DLD1 (cell line): ENCODE results near the gene MGST3.
"Not testable (repeated sequence)": the region's sequence is repeated elsewhere in the genome, so short reads cannot be mapped to it uniquely, and the experiment has no call there.

Experiments used
- in situ Hi-C: cut with HindIII; loops from 2 replicates; pipeline ENCODE4 v1.10.0; 2017; ENCODE audit warnings: low sequenced_read_pairs

The MGST3 gene

DNA sequence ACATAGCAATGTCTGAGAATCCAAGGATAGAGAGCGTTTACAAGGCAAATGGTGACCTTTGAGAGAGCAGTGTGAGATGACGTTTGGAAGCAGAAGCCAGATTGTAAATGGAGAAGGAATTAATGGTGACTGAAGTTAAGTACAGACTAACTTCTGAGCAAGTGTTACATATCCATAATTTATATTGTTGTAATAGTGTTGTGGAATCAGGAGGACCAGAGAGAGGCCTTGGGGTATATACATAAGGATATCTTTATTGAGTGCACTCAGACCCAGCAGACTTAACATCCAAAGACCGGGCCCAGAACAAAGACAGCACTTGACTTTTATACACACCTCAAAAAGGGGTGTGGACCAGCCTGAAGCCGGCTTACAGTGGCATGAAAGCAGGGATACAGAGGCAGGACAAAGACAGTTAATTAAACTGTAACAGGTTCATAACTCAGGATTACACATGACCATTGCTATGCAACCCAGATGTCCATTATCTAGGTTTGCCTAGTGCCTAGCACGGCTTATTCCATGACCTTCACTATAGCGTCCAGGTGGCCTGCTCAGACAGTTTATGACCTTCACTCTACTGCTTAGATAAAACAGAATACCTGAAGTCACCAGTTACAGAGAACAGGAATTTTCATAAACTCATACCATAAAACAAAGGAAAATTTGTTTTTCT is 2.7 kb upstream of the MGST3 start:
- in situ Hi-C loops = no loop called here

DNA sequence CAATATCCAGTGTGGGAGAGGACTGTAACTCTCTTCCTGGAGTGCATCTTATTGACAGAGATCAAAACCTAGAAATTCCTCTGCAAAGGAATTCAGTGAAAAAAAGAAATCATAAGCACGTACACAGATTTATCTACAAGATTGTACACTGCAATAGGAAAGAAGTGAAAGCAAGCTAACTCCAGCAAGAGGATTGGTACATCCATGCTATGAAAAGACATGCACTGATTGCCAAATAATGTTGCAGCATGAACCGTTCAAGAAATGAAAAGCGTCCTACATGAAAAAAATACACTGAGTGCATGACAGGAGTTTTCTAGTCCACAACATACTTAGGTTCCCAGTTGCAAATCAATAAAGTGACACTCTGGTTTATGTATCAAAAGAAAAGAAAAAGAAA is 1.9 kb upstream of the MGST3 start:
- in situ Hi-C loops = no loop called here

DNA sequence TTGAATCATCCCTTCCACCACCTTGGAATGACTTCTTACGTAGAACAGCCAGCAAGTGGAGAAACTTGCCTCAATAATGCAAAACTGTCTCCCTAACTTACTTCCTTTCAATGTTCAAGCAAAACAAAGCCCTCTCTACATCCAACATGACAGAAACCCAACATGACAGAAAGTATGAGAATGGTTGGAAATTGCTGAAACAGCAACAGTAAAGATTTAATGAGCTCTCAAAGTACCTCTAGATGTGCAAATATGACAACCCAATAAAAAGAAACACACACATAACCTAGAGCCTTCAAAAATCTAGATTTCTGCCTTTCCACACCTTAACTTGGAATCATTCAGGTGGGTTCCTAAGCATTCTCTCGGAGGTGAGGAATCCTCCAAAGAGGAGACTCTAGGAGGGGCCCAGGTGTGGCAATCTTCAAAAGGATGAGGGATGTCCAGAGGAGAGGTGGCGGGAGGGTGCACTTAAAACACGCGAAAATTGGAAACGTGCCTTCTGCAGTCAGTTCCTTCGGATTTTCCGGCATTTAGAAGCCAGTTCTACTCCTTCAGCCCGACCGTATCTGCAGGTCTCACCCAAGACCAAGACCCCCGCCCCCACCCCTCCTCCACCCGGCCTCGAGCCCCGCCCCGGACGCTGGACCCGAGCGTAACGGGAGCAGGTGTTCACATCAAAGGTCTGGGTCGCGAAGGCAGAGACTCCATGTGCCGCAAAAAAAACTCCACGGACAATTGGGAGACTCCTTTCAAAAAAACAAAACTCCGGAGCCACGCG is 996 bp upstream of the MGST3 start:
- in situ Hi-C loops = no loop called here

DNA sequence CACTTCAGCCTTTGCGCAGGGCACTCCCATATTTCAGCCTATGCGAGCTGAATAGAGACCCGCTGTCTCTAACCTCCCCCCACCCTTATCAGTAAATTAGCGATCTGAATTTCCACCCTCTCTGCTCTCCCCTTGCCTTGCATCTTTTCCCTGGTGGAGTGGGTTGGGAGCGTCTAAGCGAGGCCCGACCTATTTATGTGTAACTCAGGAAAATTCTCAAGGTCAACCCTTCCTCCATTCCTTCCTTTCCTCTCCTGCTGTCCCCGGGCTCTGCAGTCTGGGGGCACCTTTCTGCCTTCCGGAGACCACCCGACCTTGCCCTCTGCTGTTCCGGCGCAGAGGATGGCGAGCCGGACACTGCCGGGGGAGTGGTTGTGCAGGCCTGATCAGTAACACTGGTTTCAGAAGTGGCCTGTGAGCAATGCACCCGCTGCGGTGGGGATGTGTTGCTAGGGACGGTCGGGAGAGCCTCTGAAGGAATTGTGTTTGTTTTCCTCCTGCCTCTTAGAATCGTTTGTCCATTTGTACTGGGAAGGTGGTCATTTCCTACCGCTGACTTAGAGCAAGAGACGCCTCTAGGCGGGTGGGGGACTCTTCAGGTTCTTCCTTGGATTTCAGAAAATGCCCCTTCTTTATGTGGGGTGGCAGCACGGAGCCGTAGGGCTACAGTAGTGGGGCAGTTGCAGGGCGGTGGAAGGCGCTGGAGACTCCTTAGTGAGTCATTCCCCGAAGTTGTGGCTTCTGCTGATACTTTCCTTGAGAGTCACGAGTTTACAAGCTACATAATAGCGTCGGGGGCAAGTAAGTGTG is 513 bp downstream of the MGST3 start:
- in situ Hi-C loops = no loop called here

DNA sequence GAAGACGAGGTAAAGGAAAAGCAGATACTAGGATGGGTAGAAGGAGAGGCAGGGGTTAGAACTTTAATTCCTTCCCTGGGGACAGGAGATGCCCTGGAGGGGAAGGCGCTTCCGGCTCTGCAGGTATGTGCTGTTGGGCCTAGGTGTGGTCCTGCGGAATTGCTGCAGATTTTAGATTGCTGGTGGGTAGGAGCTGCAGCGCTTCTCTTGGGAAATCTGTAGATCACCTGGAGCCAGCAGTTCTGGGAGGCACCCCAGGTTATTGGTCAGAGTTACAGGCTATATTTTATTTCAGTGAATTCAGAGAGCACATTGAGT is 1.1 kb downstream of the MGST3 start:
- in situ Hi-C loops = no loop called here

DNA sequence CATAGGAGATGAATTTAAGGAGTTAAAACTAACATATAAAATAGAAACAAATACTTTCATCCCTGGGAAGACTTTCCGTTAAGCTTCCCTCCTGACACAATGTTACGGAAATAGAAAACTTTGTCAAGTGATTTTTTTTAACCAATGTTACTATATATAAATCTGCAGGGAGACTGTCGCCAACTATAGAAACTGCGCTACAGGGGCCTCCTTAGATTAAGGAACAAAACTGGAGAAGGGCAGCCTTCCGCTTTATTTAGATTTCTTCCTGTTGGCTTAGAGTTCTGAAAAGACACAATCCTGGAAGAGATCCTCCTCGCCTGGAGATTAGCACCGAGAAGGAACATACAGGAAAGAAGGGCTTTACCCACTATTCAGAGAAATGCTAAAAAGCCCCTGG is 1.5 kb downstream of the MGST3 start:
- in situ Hi-C loops = no loop called here

DNA sequence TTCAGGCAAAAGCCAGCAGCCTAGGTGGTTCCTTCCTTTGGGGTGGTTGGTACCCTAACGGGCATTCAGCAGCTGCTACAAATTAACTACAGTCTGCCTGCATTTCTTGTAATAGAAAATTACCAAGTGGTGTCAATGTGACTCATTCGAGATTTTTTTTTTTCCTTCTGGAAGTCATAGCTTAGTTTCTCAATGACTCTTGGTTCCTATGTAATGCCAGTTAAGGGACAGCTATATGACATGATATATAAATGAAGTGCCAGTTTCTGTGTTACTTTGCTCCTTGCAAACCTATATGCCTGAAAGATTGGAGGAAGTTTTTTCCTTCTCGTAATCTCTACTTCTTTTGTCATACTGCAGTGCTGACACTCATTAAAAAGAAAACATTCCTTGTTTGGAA is 2.6 kb downstream of the MGST3 start:
- in situ Hi-C loops = no loop called here

DNA sequence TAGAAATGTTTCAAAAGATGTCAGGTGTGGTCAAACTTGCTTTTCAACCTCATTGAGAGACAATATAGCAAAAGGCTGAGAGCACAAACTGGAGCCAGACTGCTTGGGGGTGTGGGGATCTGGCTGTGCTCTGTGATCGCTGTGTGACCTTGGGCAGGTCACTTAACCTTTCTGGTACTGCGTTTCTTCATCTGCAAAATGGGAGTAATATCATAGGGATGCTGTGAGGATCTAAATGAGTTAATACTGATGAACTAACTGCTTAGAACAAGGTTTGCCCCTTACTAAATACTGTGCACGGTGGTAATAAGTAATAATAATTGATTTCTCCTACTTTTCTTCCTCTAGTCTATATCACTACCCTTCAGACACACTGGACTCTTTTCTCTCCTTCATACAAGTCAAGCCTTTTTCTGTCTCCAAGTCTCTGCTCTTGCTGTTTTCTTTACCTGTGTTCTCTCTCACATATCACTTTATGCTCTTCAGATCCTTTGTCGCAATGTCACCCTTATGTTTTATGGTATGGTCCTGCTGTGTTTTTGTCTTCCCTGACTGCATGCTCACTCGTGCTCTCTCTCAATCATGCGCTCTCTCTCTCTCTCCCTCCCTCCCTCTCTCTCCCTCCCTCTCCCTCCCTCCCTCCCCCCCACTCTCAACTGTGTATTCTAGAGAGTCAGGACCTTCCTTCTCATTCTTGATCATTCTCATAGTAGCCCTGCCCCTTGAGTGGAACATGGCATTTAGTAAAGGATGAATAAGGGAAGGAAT is 3.3 kb downstream of the MGST3 start:
- in situ Hi-C loops = no loop called here

DNA sequence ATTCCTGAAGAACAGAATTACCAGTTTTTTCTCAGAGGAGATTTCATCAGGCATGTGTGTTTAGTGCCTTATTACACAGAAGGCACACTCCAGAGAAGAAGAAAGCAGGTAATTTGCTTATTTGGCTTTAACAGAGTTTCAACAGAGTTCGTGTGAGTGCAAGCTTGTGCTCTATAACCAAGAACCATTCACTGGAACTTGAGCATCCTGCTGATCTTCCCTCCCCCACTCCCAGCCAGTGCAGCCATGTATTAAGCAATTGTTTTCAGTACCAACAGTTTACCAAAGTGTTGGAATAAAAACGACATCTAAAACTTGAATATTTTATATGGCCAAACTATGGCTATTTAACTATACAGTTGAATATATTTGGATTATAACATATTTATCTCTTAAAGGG is 4.3 kb downstream of the MGST3 start:
- in situ Hi-C loops = no loop called here

DNA sequence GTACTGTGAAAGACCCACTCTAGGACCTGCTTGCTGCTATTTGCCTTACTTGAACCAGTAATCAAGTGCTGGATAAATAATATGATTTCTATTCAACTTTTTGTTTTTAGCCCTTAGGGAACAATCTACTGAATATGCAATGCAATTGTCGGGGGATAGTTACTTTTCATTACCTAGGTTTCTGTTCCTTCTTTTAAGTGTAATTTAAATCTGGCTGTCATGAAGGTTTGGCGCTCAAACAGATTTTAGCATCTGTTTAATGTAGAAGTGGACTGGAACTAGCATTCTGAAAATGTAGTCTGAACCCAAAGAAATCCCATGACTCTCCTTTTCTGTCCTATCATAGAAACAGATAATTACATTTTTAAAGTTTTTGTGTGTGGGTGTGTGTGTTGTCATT is 4.8 kb downstream of the MGST3 start:
- in situ Hi-C loops = no loop called here

DNA sequence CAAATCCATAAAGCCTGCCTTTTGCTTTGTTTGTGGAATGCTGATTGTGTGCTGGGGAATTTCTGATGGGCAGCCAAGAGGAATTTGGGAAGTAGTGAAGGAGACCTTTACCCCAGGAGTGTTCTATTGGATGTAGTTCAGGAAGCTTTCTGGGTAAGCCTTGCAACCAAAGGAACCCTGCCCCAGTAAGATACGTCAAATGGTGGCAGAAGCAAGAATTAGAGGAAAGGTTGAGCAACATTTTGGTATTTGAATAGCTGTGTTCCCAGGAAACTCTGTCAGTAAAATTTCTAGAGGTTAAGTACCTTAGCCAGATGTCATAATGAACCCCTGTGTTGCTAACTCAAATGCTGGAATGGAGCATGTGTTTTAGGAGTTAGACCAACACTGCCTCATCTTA is 6.4 kb downstream of the MGST3 start:
- in situ Hi-C loops = no loop called here

DNA sequence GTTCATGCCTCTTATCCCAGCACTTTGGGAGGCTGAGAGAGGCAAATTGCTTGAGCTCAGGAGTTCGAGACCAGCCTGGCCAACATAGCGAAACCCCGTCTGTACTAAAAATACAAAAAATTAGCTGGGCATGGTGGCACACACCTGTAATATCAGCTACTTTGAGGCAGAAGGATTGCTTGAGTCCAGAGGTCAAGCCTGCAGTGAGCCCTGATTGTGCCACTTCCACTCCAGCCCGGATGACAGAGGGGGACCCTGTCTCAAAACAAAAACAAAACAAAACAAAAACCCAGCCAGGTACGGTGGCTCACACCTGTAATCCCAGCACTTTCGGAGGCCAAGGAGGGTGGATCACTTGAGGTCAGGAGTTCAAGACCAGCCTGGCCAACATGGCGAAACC is 7.2 kb downstream of the MGST3 start:
- in situ Hi-C loops = not testable (repeated sequence)

DNA sequence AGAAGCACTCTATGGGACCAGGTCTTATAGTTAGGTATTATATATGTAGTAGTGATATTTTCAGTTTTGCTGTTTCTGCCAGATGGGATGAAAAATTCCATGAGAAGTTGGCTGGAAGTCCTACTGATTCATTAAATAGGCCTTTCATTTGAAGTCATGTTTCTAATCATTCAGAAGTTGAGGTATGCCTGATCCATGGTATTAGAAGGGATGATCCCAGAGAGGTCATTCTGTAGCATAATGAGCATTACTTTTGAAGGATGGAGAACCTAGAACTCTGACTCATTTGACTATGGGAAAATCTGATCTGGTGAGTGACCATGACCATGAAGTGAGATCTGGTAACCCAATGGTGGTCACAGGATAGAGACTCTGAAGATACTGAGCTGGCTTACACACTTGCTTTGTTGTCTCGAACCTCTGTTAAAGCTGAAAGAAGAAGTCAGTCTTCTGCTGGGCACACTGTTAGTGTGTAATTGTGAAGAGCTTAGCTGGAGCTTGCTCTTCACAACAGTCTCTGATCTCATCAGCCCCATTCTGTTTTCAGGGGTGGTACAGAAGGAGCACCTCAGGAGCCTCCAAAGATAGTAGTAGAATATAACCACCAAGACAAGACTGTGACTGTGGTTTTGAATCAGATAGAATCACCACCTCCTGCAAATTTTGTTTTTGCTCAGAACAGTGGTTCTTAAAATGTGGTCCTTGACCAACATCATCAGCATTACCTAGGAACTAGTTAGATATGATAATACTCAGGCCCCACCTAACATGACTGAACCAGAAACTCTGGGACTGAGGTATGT is 9.0 kb downstream of the MGST3 start:
- in situ Hi-C loops = no loop called here

DNA sequence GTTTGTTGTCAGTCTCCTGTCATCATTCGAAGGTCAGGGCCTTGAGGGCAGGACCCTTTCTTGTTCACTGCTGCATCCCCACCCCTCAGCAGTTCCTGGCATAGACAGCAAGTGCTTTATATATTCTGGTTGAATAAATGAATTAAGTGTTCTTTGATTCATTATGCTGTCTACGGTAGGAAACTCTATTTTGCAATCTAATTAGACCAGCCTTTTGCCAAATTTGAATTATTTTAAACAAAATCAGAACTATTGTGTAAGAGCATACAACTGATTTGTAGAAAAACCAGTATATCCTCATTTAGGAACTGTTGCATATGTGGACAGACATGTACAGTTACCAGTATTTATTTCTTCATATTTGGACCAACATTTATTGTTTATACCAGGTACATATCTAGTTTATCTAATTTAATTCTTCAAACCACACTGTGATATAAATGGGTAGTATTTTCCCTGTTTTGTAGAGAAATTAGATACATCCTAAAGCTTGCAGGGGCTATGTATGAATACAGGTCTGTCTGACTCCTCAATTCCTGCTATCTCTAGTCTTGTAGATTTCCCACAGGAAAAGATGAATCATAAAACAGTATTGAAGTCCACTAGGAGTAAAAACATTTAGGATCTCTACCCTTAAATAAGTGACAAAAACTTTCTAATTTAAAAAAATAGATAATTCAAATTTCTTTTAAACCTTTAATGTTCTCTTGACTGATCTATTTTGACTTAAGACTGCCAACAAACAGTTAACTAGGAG is 10.4 kb downstream of the MGST3 start:
- in situ Hi-C loops = no loop called here

DNA sequence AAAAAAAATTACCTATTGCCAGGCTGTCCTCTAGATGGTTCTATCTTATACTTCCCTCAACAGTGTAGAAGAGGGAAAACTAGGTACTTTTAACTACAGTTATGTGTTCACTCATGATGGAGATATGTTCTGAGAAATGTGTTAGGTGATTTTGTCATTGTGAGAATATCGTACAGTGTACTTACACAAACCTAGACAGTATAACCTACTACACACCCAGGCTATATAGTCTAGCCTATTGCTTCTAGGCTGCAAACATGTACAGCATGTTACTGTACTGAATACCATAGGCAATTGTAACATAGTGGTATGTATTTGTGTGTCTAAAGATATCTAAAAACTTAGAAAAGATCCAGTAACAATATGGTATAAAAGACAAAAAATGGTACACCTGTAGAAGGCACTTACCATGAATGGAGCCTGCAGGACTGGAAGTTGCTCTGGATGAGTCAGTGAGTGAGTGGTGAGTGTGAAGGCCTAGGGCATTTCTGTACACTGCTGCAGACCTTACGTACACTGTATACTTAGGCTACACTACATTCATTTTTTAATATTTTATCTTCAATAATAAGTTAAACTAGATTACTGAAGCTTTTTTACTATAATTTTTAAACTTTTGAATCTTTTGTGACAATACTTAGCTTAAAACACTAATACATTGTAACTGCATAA is 13.2 kb downstream of the MGST3 start:
- in situ Hi-C loops = no loop called here

DNA sequence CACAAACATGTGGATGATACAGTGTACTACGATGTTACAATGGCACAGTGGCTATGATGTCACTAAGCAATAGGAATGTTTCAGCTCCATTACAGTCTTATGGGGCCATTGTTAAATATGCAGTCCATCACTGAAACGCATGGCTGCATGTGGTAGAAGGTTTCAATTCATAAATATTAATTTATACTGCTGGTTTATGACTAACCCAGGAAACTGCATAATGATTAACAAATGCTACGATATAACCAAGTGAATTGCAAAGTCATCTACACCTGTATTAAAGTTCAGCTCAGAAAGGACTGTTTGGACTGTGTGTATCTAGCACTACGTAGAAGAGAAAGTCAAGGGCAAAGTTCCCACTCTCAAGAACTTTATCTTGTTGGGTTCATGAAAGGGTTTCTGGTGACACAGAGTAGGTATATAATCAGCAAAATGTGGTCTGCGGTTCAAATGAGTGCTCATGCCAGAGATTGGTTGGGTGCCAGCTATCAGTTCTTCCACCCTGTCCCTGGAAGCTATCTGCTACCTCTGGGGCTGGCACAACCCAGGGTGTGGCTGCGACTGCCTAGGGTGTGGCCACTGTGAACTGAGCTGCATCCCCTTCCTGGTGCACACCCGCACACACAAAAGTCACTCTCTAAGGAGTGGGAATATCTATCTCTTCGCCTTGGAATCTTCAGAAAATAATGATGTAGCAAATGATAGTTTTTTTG is 14.8 kb downstream of the MGST3 start:
- in situ Hi-C loops = no loop called here

DNA sequence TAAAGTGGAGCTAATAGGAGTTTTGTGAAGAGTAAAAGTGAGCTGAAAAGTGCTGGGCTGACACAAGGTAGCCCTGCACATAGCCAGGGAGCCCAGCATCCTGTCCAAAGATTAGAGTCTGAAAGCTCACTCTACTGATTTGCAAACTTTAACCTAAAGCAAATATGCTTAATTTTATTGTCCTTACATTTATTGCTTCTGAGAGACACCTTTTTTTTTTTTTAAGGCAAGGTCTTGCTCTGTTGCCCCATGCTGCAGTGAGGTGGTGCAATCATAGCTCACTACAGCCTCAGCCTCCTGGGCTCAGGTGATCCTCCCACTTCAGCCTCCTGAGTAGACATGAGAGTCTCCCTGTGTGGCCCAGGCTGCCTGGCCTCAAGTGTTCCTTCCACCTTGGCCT is 16.5 kb downstream of the MGST3 start:
- in situ Hi-C loops = no loop called here

DNA sequence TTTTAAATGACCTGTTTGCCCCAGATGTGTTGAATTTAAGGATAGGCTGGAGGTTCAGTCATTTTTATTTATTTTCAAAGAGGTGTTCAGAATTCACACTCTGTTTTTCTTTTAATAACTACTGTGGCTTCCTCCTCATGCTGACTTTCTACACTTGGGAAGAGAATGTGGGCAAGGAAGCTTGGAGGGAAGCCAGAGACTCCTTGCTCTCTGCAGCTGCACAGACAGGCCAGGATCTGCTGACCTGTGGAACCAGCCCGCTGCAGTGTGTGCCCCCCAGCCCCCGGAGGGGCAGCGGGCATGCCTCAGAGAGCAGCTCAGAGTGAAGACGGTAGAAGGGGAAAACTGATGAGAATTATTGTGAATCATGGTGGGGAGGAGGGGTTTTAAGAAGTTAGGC is 16.9 kb downstream of the MGST3 start:
- in situ Hi-C loops = no loop called here
